H7 (cell line): ENCODE data around the gene DDX6. TPM values are rescaled to one million over a fixed set of nuclear protein-coding genes. Genes with fewer than 3 reads are reported as not detected.
"Not testable (repeated sequence)": the region's sequence is repeated elsewhere in the genome, so short reads cannot be mapped to it uniquely, and the experiment has no call there.

Experiments used
- DNase-seq: peaks from one replicate; pipeline ENCODE4 v3.0.0; 2012
- H3K27me3 ChIP-seq: 2 replicates; pipeline ENCODE4 v1.6.0; 2011; ENCODE audit warnings: mild to moderate bottlenecking, low read length; ENCODE audit not compliant: control insufficient read depth, insufficient read depth
- H3K36me3 ChIP-seq: replicated peaks from 2 replicates; pipeline ENCODE4 v1.5.1; 2011; ENCODE audit warnings: low read length; ENCODE audit not compliant: control insufficient read depth, insufficient read depth
- H3K4me3 ChIP-seq: 2 replicates; pipeline ENCODE4 v1.5.1; 2011; ENCODE audit warnings: low read depth, mild to moderate bottlenecking, control low read depth, low read length, moderate library complexity; ENCODE audit not compliant: insufficient read depth
- total RNA-seq: library from RNA; depleted of rRNA; stranded (reverse); fragments of >200 nt; shearing (Covaris generic); gene quantifications from 2 replicates; pipeline ENCODE4 v1.2.3, GENCODE V29; 2014; rRNA removed

Gene DDX6, protein sequence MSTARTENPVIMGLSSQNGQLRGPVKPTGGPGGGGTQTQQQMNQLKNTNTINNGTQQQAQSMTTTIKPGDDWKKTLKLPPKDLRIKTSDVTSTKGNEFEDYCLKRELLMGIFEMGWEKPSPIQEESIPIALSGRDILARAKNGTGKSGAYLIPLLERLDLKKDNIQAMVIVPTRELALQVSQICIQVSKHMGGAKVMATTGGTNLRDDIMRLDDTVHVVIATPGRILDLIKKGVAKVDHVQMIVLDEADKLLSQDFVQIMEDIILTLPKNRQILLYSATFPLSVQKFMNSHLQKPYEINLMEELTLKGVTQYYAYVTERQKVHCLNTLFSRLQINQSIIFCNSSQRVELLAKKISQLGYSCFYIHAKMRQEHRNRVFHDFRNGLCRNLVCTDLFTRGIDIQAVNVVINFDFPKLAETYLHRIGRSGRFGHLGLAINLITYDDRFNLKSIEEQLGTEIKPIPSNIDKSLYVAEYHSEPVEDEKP
- total RNA-seq: 72.1 and 118 TPM in 2 replicates

- no peaks in the 10 kb centered on the region for H3K27me3 ChIP-seq
- peak; percentile 94 for DNase-seq
- H3K36me3 ChIP-seq: no peaks in the 10 kb centered on the region
- H3K4me3 ChIP-seq: peak within 1 kb of the TSS; percentile 85
Measured at GRCh38 chr11:118791111-118791960, at the start of gene DDX6. Gene DDX6, minus strand, starts transcription at chr11:118791164. Its CDS starts 4,913 bp downstream, at chr11:118786251.

GRCh38 chr11:118838905-118839553 is 48.1 kb upstream of the DDX6 start:
- H3K27me3 ChIP-seq: no peaks in the 10 kb centered on the region
- DNase-seq: no peak
- no peak overlapping the region for H3K4me3 ChIP-seq
- no peaks in the 10 kb centered on the region for H3K36me3 ChIP-seq

DNA sequence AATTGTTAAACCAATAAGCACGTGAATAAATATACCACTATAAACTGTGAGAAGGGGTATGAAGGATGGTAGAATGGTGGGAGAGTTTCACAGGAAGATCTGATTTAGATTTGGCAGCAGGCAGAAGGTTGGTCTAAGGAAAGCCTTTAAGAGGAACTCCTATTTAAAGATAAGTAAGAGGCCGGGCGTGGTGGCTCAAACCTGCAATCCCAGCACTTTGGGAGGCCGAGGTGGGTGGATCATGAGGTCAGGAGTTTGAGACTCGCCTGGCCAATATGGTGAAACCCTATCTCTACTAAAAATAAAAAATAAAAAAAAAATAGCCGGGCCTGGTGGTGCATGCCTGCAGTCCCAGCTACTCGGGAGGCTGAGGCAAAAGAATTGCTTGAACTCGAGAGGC is 46.9 kb upstream of the DDX6 start:
- H3K4me3 ChIP-seq: no peak overlapping the region
- DNase-seq: no peak
- no peaks in the 10 kb centered on the region for H3K36me3 ChIP-seq

DNA sequence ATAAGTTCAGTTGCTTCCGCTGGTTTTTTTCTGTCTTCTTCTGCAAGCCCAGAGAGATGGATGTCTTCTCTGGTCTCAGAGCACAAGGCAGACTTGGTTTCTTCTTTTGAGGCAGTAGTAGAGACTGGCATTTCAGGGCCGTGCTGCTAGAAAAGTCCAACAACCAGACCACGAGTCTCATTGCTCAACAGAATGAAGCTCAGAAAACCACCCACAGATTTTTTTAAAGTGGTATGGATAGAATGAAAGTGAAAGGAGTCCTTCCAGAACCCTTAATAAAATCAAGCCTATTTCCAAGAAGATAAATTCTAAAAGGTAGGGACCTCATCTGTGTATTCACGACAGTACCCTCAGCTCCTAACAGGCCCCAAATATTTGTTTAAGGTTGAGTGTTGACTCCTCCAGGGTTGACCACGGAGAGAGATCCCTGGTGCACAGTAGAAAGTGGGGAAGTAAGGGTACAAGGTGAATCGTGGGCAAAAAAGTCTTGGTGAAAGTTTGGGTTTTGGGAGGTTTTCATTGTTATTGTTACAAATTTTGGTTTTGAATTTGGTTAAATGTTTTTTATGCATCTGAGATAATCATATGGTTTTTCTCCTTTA is 43.6 kb upstream of the DDX6 start:
- no peak for DNase-seq
- Histone ChIP-seq H3K4me3 (no peak overlapping the region), H3K27me3 (no peaks in the 10 kb centered on the region), H3K36me3 (no peaks in the 10 kb centered on the region)

More for the DNA sequence above, 46.9 kb upstream of the DDX6 start:
- H3K27me3 ChIP-seq: no peaks in the 10 kb centered on the region

DNA sequence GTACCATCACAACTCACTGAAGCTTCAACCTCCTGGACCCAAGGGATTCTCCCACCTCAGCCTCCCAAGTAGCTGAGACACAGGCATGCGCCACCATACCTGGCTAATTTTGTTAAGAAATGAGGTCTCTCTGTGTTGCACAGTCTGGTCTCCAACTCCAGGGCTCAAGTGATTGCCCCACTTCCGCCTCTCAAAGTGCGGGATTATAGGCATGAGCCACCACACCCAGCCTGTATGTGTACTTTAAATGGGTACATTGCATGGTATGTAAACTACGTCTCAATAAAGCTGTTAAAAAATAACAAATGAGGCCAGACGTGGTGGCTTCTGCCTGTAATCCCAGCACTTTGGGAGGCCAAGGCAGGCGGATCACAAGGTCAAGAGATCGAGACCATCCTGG is 36.2 kb upstream of the DDX6 start:
- no peak for DNase-seq
- no peaks in the 10 kb centered on the region for H3K27me3 ChIP-seq
- H3K4me3 ChIP-seq: no peak overlapping the region
- H3K36me3 ChIP-seq: no peaks in the 10 kb centered on the region

DNA sequence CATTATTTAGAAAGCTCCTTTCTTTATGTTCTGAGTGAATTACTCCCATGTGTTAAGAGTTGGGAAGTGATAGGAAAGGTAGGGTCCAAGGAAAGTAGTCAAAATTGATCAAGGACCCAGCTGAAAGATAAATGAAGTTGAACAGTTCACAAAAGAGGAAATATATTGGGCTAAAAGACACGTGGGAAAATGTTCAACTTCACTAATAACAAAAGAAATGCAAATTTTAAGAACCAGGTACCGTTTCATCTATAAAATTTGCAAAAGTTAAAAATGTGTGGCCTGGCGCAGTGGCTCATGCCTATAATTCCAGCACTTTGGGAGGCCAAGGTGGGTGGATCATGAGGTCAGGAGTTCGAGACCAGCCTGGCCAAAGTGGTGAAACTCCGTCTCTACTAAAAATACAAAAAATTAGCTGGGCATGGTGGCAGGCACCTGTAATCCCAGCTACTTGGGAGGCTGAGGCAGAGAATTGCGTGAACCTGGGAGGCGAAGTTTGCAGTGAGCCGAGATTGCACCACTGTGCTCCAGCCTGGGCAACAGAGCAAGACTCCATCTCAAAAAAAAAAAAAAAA is 32.1 kb upstream of the DDX6 start:
- H3K36me3 ChIP-seq, DNase-seq, H3K4me3 ChIP-seq, H3K27me3 ChIP-seq: not testable (repeated sequence)

DNA sequence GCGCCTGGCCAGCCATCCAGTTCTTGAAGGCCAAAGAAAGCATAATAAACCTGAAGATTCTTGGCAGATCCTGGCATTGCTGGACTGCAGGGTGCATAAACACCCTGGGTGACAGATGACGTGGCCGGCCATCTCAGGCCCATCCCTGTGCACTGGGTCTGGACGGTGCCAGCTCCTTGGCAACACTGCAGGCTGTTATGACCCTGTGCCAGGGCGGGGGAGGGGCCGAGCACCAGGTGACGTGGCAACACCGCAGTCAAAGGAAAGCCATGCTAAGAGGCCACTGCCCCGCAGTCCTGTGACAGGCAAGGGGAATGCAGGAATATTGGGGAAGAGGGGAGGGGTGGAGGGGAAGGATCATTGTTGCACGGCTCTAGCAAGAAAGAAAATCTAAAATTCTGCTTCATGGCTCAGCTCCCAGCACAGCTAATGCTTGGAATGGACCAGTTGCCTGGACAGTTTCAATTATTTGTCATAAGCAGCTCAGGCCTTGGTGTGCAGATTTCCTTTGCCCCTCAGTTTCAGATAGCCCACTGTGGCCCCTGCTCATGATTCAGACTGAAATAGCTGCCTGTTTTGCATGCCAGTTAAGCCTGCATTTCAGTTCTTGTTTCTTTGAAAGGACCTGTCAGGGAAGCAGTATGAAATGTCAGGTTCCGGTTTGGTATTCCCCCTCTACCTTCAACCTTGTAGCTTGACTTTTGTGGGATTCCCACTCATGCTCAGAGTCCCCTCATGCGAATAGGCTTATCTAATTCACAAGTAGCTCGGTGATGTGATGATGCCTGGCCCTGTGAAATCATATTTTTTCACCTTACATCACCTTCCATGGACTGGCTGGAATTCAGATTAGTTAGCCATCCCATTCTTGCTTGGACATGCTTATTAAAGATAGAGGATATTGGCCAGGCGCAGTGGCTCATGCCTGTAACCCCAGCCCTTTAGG is 29.7 kb upstream of the DDX6 start:
- DNase-seq: peak; percentile 65
- H3K36me3 ChIP-seq: no peaks in the 10 kb centered on the region
- H3K27me3 ChIP-seq: no peaks in the 10 kb centered on the region
- no peak overlapping the region for H3K4me3 ChIP-seq

DNA sequence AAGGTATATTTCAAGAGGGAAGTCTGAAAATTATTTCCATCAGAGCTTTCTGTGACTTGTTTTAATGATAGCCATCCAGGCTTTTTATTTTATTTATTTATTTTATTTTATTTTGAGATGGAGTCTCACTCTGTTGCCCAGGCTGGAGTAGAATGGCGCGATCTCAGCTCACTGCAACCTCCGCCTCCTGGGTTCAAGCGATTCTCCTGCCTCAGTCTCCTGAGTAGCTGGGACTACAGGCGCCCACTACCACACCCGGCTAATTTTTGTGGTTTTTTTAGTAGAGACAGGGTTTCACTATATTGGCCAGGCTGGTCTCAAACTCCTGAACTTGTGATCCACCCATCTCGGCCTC is 29.0 kb upstream of the DDX6 start:
- not testable (repeated sequence) for H3K27me3 ChIP-seq, H3K36me3 ChIP-seq, H3K4me3 ChIP-seq, DNase-seq

DNA sequence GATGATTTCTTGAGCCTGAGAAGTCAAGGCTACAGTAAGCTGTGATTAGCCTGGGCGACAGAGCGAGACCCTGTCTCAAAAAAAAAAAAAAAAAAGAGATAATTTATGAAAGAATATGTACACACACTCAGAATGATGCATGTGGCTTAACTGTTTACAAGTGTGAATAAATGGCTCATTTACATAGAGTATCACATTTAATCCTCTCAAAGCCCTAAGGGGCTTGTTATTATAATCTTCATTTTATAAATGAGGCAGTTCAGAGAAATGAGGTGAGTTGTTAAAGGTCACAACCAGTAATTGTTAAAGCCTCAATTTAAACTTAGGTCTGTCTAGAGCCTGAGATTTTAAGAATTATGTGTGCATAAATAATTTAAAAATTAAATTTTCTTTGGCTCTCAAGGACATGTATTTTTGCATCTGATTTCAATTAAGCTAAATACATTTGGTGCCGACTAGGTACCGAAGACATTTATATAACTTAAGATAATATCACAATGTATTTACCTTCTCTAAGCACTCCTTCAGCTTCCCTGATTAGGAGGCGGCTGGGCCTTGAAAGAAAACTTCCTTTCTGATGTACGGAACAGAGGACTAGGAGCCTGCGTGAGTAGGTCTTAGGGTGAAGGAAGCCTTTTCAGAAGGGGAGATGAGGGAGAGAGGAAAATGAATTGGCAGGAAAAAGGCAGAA is 28.5 kb upstream of the DDX6 start:
- Histone ChIP-seq H3K4me3 (no peak overlapping the region), H3K27me3 (no peaks in the 10 kb centered on the region), H3K36me3 (no peaks in the 10 kb centered on the region)
- no peak for DNase-seq

GRCh38 chr11:118818130-118818529 is 27.2 kb upstream of the DDX6 start:
- no peaks in the 10 kb centered on the region for H3K27me3 ChIP-seq
- no peaks in the 10 kb centered on the region for H3K36me3 ChIP-seq
- DNase-seq: no peak
- no peak overlapping the region for H3K4me3 ChIP-seq

DNA sequence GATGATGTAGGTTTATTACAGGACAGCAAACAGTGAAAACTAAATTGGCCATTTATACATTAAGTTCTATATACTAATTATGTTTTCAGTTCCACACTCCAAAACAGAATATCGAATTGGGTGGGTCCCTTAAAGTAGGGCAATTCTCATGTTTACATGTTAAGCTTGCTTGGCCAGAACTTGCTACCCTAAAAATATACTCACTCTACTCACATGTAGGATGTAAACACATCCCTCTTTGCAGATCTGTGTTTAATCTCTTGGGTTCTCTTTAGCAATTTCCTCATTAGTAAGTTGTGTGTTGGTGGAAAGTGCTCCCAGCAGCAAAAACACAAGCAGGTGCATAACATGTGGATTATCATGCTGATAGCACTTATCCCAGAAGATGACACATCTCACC is 22.6 kb upstream of the DDX6 start:
- DNase-seq: no peak
- Histone ChIP-seq H3K27me3 (no peaks in the 10 kb centered on the region), H3K36me3 (no peaks in the 10 kb centered on the region), H3K4me3 (no peak overlapping the region)

GRCh38 chr11:118812485-118812884 is 21.5 kb upstream of the DDX6 start:
- Histone ChIP-seq H3K27me3 (no peaks in the 10 kb centered on the region), H3K4me3 (no peak overlapping the region)
- DNase-seq: no peak

More at GRCh38 chr11:118812485-118812884, 21.5 kb upstream of the DDX6 start:
- no peaks in the 10 kb centered on the region for H3K36me3 ChIP-seq
